Measurements from ENCODE around the gene PSME2. TPM values are rescaled to one million over a fixed set of nuclear protein-coding genes. Genes with fewer than 3 reads are reported as not detected.
A peak's percentile ranks its signal among the peaks of the same experiment; 100 is the strongest.

The PSME2 gene
- total RNA-seq, 4 donors from 2014 or later = 59.5 to 69.8 (median 68.5) TPM

- intact Hi-C loops (cut with DNase I; ENCODE audit: low total_unique reads) = loop anchor here (10.0 kb wide), 1 partner anchor 81 kb away; no protein-coding TSS in a partner anchor
- H3K36me3 ChIP-seq = no peaks in the 10 kb centered on the region
- H3K9me3 ChIP-seq = no peaks in the 10 kb centered on the region
- DNase-seq = peak; percentile 92
- H3K27ac ChIP-seq = peak overlapping the region; percentile 92 to 99 (median 97)
- 23% methylated on average over 12 of the region's 12 CpGs; no CpG with 5 or more reads in 1 of the 2 donors for WGBS, 2 donors (ENCODE audit: low coverage in 1 of 2)
- peak overlapping the region; percentile 65 to 92 (median 82) for H3K4me3 ChIP-seq
- in situ Hi-C loops (cut with MboI; ENCODE audit: low pct_ligation_motif_present in 1 of 4, low pct_unique_long_range_greater_than_20kb in 1 of 4, low sequenced_read_pairs in 3 of 4) = no loop called here
- TF ChIP-seq EP300 (IDR thresholded peaks at IDR 0.05; ENCODE audit: low read depth) (no peak), POLR2A (IDR thresholded peaks at IDR 0.05) (peak; percentile 96), POLR2AphosphoS5 (IDR thresholded peaks at IDR 0.05) (peak; percentile 90 to 98 (median 97))
- peaks cover 4 to 42% (median 19%) of the 10 kb centered on the region in 4 donors for H3K4me1 ChIP-seq
- H3K27me3 ChIP-seq = no peaks in the 10 kb centered on the region
Measured at GRCh38 chr14:24095271-24096068, 50.9 kb downstream of the PSME2 start.

- TF ChIP-seq POLR2A (IDR thresholded peaks at IDR 0.05) (no peak), CTCF (IDR thresholded peaks at IDR 0.05) (no peak), EP300 (IDR thresholded peaks at IDR 0.05; ENCODE audit: low read depth) (no peak), POLR2AphosphoS5 (IDR thresholded peaks at IDR 0.05) (no peak)
- no peaks in the 10 kb centered on the region for H3K27me3 ChIP-seq
- H3K4me1 ChIP-seq = peaks cover 4 to 42% (median 19%) of the 10 kb centered on the region in 4 donors
- 5 to 7% methylated on average over 5 to 14 of the region's 14 CpGs for WGBS, 2 donors (ENCODE audit: low coverage in 1 of 2)
- no peak for DNase-seq
- in situ Hi-C loops (cut with MboI; ENCODE audit: low pct_ligation_motif_present in 1 of 4, low pct_unique_long_range_greater_than_20kb in 1 of 4, low sequenced_read_pairs in 3 of 4) (loop anchor here in 1 of 4 donors (5.0 kb wide), 1 partner anchor 38 kb away; no protein-coding TSS in a partner anchor), intact Hi-C loops (cut with DNase I; ENCODE audit: low total_unique reads) (loop anchor here (10.0 kb wide), 1 partner anchor 80 kb away; no protein-coding TSS in a partner anchor)
- H3K9me3 ChIP-seq = no peaks in the 10 kb centered on the region
- H3K27ac ChIP-seq = peak overlapping the region; percentile 92 to 99 (median 97)
- peak overlapping the region; percentile 65 to 92 (median 82) for H3K4me3 ChIP-seq
- H3K36me3 ChIP-seq = no peaks in the 10 kb centered on the region
Measured at GRCh38 chr14:24094841-24095270, 51.6 kb downstream of the PSME2 start.

- H3K36me3 ChIP-seq = no peaks in the 10 kb centered on the region
- no peaks in the 10 kb centered on the region for H3K9me3 ChIP-seq
- whole genome bisulfite sequencing, 2 donors (ENCODE audit: low coverage in 1 of 2) = 1% methylated on average over 55 of the region's 68 CpGs; no CpG with 5 or more reads in 1 of the 2 donors
- H3K27ac ChIP-seq = peak within 1 kb of the TSS; percentile 92 to 99 (median 97)
- H3K27me3 ChIP-seq = no peaks in the 10 kb centered on the region
- H3K4me3 ChIP-seq = peak within 1 kb of the TSS; percentile 65 to 92 (median 82)
- in situ Hi-C loops (cut with MboI; ENCODE audit: low pct_ligation_motif_present in 1 of 4, low pct_unique_long_range_greater_than_20kb in 1 of 4, low sequenced_read_pairs in 3 of 4) (loop anchor here in 1 of 4 donors (5.0 kb wide), 1 partner anchor 37 kb away; no protein-coding TSS in a partner anchor), intact Hi-C loops (cut with DNase I; ENCODE audit: low total_unique reads) (loop anchor here (10.0 kb wide), 1 partner anchor 79 kb away; no protein-coding TSS in a partner anchor)
- TF ChIP-seq POLR2AphosphoS5 (IDR thresholded peaks at IDR 0.05) = peak; percentile 13 to 88 (median 78)
- TF ChIP-seq POLR2A (IDR thresholded peaks at IDR 0.05) = peak; percentile 98
- no peak for TF ChIP-seq EP300 (IDR thresholded peaks at IDR 0.05; ENCODE audit: low read depth)
- TF ChIP-seq CTCF (IDR thresholded peaks at IDR 0.05) = peak in 3 of 5 experiments; percentile 25 to 45 (median 31)
- H3K4me1 ChIP-seq = peaks cover 4 to 42% (median 19%) of the 10 kb centered on the region in 4 donors
- peak; percentile 96 for DNase-seq
Measured at GRCh38 chr14:24093901-24094840, 52.2 kb downstream of the PSME2 start, which contains the start of gene PCK2. TSS of gene PCK2 (plus strand) at chr14:24094311. CDS start at chr14:24094406, 95 bp downstream.

Small RNA genes lying within 50 kb of the gene (small RNA-seq; reads per million reads assigned to genes)
- gene AL136295.4 = 0 reads per million in 4 donors
- gene IPO4 = 0 to 0.28 (median 0) reads per million in 4 donors
- 0 to 0.12 (median 0) reads per million in 4 donors for gene IRF9
- 0.18 to 1.5 (median 0.99) reads per million in 4 donors for gene RNA5SP383

Other genes starting within 250 kb of the PSME2 start
- gene DHRS4, start 192.8 kb downstream of the PSME2 start, total RNA-seq = 10 to 100 TPM; 29.9 to 54.9 (median 42.6) TPM
- 10 to 100 TPM; 18.1 to 38.9 (median 27.6) TPM for gene DHRS4L2, start 157.7 kb downstream of the PSME2 start, total RNA-seq
- gene CARMIL3, start 94.6 kb downstream of the PSME2 start, total RNA-seq = 1 to 10 TPM in 3 of 4 donors, under 1 TPM in 1; 0.20 to 4.1 (median 3.0) TPM
- gene CPNE6, start 75.0 kb downstream of the PSME2 start, total RNA-seq = 1 to 10 TPM in 1 of 4 donors, not detected in 3; 3.4 TPM
- gene PCK2, start 52.3 kb downstream of the PSME2 start, total RNA-seq = 100 to 1,000 TPM in 3 of 4 donors, 10 to 100 TPM in 1; 74.4 to 238 (median 130) TPM
- 100 to 1,000 TPM in 3 of 4 donors, 10 to 100 TPM in 1; 86.4 to 267 (median 198) TPM for gene DCAF11, start 31.8 kb downstream of the PSME2 start, total RNA-seq
- gene NRL, start 31.7 kb downstream of the PSME2 start, total RNA-seq = 1 to 10 TPM in 3 of 4 donors, not detected in 1; 1.1 to 2.9 (median 1.6) TPM
- gene FITM1, start 16.0 kb downstream of the PSME2 start, total RNA-seq = 1 to 10 TPM in 2 of 4 donors, not detected in 2; 1.4 to 1.6 TPM
- gene PSME1, start 10.4 kb downstream of the PSME2 start, total RNA-seq = 100 to 1,000 TPM in 2 of 4 donors, 10 to 100 TPM in 2; 38.8 to 198 (median 132) TPM
- 10 to 100 TPM in 2 of 4 donors, 1 to 10 TPM in 1, not detected in 1; 2.2 to 15.4 (median 12.3) TPM for gene EMC9, start 5.0 kb downstream of the PSME2 start, total RNA-seq
- gene RNF31, start 888 bp upstream of the PSME2 start, total RNA-seq = 100 to 1,000 TPM in 1 of 4 donors, 10 to 100 TPM in 3; 56.7 to 258 (median 71.2) TPM
- 10 to 100 TPM; 44.2 to 81.9 (median 52.4) TPM for gene IRF9, start 14.7 kb upstream of the PSME2 start, total RNA-seq
- gene REC8, start 25.5 kb upstream of the PSME2 start, total RNA-seq = 100 to 1,000 TPM in 1 of 4 donors, 10 to 100 TPM in 3; 11.3 to 112 (median 31.2) TPM
- 10 to 100 TPM in 3 of 4 donors, 1 to 10 TPM in 1; 10.0 to 60.5 (median 37.3) TPM for gene IPO4, start 42.2 kb upstream of the PSME2 start, total RNA-seq
- gene TM9SF1, start 48.8 kb upstream of the PSME2 start, total RNA-seq = 100 to 1,000 TPM in 1 of 4 donors, 10 to 100 TPM in 3; 32.9 to 127 (median 63.9) TPM
- gene TSSK4, start 59.1 kb upstream of the PSME2 start, total RNA-seq = not detected
- gene CHMP4A, start 66.9 kb upstream of the PSME2 start, total RNA-seq = 10 to 100 TPM in 3 of 4 donors, 1 to 10 TPM in 1; 7.0 to 81.3 (median 59.0) TPM
- gene MDP1, start 69.5 kb upstream of the PSME2 start, total RNA-seq = 100 to 1,000 TPM in 1 of 4 donors, 10 to 100 TPM in 3; 11.1 to 116 (median 40.2) TPM
- 100 to 1,000 TPM in 1 of 4 donors, 10 to 100 TPM in 3; 42.2 to 113 (median 69.9) TPM for gene NEDD8, start 85.8 kb upstream of the PSME2 start, total RNA-seq
- 10 to 100 TPM in 3 of 4 donors, 1 to 10 TPM in 1; 4.2 to 72.5 (median 46.3) TPM for gene GMPR2, start 86.3 kb upstream of the PSME2 start, total RNA-seq
- 100 to 1,000 TPM in 1 of 4 donors, 10 to 100 TPM in 3; 26.9 to 120 (median 42.2) TPM for gene TINF2, start 96.0 kb upstream of the PSME2 start, total RNA-seq
- gene TGM1, start 116.6 kb upstream of the PSME2 start, total RNA-seq = 10 to 100 TPM in 1 of 4 donors, 1 to 10 TPM in 2, not detected in 1; 1.4 to 96.5 (median 2.2) TPM
- 100 to 1,000 TPM in 1 of 4 donors, 10 to 100 TPM in 3; 47.3 to 227 (median 53.0) TPM for gene RABGGTA, start 125.0 kb upstream of the PSME2 start, total RNA-seq
- gene DHRS1, start 153.2 kb upstream of the PSME2 start, total RNA-seq = 100 to 1,000 TPM in 1 of 4 donors, 10 to 100 TPM in 3; 84.2 to 106 (median 94.6) TPM
- 10 to 100 TPM; 18.8 to 20.9 (median 19.3) TPM for gene NOP9, start 153.2 kb upstream of the PSME2 start, total RNA-seq
- 100 to 1,000 TPM in 1 of 4 donors, 10 to 100 TPM in 2, 1 to 10 TPM in 1; 6.7 to 168 (median 23.6) TPM for gene CIDEB, start 161.4 kb upstream of the PSME2 start, total RNA-seq
- 10 to 100 TPM in 1 of 4 donors, 1 to 10 TPM in 3; 4.4 to 81.5 (median 7.1) TPM for gene LTB4R2, start 163.5 kb upstream of the PSME2 start, total RNA-seq
- gene LTB4R, start 164.9 kb upstream of the PSME2 start, total RNA-seq = 1 to 10 TPM; 1.1 to 8.3 (median 6.2) TPM
- 10 to 100 TPM in 3 of 4 donors, 1 to 10 TPM in 1; 7.9 to 74.8 (median 21.3) TPM for gene ADCY4, start 188.5 kb upstream of the PSME2 start, total RNA-seq
- 100 to 1,000 TPM in 1 of 4 donors, 10 to 100 TPM in 3; 19.3 to 156 (median 53.6) TPM for gene RIPK3, start 193.4 kb upstream of the PSME2 start, total RNA-seq
- 10 to 100 TPM; 13.4 to 58.0 (median 20.9) TPM for gene NFATC4, start 221.6 kb upstream of the PSME2 start, total RNA-seq

Measured in transverse colon (tissue), 4 donors.